ENCODE measurements around the gene BMPR1A. TPM values are rescaled to one million over a fixed set of nuclear protein-coding genes. Genes with fewer than 3 reads are reported as not detected.

BMPR1A gene
- total and polyA plus RNA-seq, 9 of the 15 experiments (the other 6 are each of a cell fraction or from before 2014, with no cell fraction given) = 1.6 to 17.5 (median 9.1) TPM

DNA sequence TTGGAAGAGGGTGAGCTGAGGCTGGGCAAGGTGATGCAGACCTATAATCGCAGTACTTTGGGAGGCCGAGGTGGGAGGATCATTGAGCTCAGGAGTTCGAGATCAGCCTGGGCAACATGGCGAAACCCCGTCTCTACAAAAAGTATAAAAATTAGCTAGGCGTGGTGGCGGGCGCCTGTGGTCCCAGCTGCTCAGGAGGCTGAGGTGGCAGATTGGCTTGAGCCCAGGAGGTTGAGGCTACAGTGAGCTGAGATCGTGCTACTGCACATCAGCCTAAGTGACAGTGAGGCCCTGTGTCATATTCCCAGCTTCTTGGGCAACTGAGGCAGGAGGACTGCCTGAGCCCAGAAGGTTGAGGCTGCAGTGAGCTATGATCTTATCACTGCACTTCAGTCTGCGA, 13.6 kb downstream of the BMPR1A start:
- Histone ChIP-seq H3K4me3 (no peak overlapping the region), H2AFZ (ENCODE audit: low read depth, low read length) (no peak overlapping the region), H3K9ac (ENCODE audit: insufficient read depth in 1 of 2, low read depth in 2 of 2, low read length in 2 of 2) (no peak overlapping the region), H3K4me1 (replicated peaks in 1 of 2; ENCODE audit: control insufficient read depth in 2 of 2, insufficient read depth in 2 of 2, low read length in 2 of 2) (peaks cover 13 to 21% of the 10 kb centered on the region in 2 experiments; a peak in 4 of 5 replicates), H3K4me2 (ENCODE audit: insufficient read depth, low read length) (peak overlapping the region; percentile 36), H3K27me3 (ENCODE audit: control insufficient read depth in 2 of 2, insufficient read depth in 2 of 2, low read length in 2 of 2) (no peaks in the 10 kb centered on the region), H3K36me3 (ENCODE audit: control insufficient read depth, insufficient read depth, low read length) (no peaks in the 10 kb centered on the region), H3K9me3 (replicated peaks; ENCODE audit: control insufficient read depth, insufficient read depth, low read depth, low read length) (no peaks in the 10 kb centered on the region), H4K20me1 (replicated peaks; ENCODE audit: control insufficient read depth, insufficient read depth, low read length) (0 out of 2 replicates have a peak, but pooled peaks cover 4% of the 10 kb centered on the region), H3K79me2 (ENCODE audit: control insufficient read depth, insufficient read depth, low read length) (peaks cover 73% of the 10 kb centered on the region), H3K9me1 (ENCODE audit: control insufficient read depth, insufficient read depth, low read length) (no peaks in the 10 kb centered on the region), H3K27ac (ENCODE audit: extremely low read depth, low read depth, low read length) (no peak overlapping the region)
- ATAC-seq = peak; percentile 5; the same call in 1 of the 3 replicates
- 21% methylated on average over 8 of the region's 10 CpGs for WGBS (ENCODE audit: insufficient coverage, low coverage, missing lambda C conversion rate)
- intact Hi-C loops (cut with micrococcal nuclease) (no loop called here), in situ Hi-C loops (cut with MboI) (no loop called here)
- TF ChIP-seq MCM7 (IDR thresholded peaks at IDR 0.05) = no peak
- no peak for TF ChIP-seq MAFK (IDR thresholded peaks at IDR 0.05; ENCODE audit: low read length)
- TF ChIP-seq, protein P1, sequence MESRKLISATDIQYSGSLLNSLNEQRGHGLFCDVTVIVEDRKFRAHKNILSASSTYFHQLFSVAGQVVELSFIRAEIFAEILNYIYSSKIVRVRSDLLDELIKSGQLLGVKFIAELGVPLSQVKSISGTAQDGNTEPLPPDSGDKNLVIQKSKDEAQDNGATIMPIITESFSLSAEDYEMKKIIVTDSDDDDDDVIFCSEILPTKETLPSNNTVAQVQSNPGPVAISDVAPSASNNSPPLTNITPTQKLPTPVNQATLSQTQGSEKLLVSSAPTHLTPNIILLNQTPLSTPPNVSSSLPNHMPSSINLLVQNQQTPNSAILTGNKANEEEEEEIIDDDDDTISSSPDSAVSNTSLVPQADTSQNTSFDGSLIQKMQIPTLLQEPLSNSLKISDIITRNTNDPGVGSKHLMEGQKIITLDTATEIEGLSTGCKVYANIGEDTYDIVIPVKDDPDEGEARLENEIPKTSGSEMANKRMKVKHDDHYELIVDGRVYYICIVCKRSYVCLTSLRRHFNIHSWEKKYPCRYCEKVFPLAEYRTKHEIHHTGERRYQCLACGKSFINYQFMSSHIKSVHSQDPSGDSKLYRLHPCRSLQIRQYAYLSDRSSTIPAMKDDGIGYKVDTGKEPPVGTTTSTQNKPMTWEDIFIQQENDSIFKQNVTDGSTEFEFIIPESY (CRISPR knock-in tag; IDR thresholded peaks at IDR 0.05) = no peak
- no peak for TF ChIP-seq PHF20 (IDR thresholded peaks at IDR 0.05; ENCODE audit: partially characterized antibody)
- ChIA-PET CTCF (ENCODE audit: low intra/inter-chr PET ratio) (no interaction called here), POLR2A (interaction anchor here (0.7 to 3.0 kb wide), 6 partner anchors 9 to 93 kb away, joined by 3 to 40 read pairs (median 5); partner anchors contain the start of gene BMPR1A)
- BruUV-seq (replicated peaks) = no TSS peak
- FAIRE-seq = no peak
- no peak for DNase-seq (ENCODE audit: extremely low read depth in 1 of 4, low spot score in 3 of 4)

All from K562 (cell line).